Measurements from ENCODE around the gene PDE8A. TPM values are rescaled to one million over a fixed set of nuclear protein-coding genes. Genes with fewer than 3 reads are reported as not detected.

Gene PDE8A
- total RNA-seq, 2 donors from 2014 or later, result 29.3 to 53.5 TPM

- ATAC-seq (no peak), DNase-seq (ENCODE audit: low spot score in 2 of 2) (no peak)
- Mint-ChIP-seq H3K27ac (no peak overlapping the region), H3K9me3 (no peaks in the 10 kb centered on the region), H3K36me3 (no peaks in the 10 kb centered on the region)
Observed at GRCh38 chr15:85031086-85031943, 49.7 kb downstream of the PDE8A start.

- no peak overlapping the region for H3K27ac Mint-ChIP-seq
- DNase-seq (ENCODE audit: low spot score in 2 of 2), result no peak
- no peaks in the 10 kb centered on the region for H3K9me3 Mint-ChIP-seq
- no peak for ATAC-seq
- no peaks in the 10 kb centered on the region for H3K36me3 Mint-ChIP-seq
Observed at GRCh38 chr15:85031944-85032558, 50.4 kb downstream of the PDE8A start.

DNA sequence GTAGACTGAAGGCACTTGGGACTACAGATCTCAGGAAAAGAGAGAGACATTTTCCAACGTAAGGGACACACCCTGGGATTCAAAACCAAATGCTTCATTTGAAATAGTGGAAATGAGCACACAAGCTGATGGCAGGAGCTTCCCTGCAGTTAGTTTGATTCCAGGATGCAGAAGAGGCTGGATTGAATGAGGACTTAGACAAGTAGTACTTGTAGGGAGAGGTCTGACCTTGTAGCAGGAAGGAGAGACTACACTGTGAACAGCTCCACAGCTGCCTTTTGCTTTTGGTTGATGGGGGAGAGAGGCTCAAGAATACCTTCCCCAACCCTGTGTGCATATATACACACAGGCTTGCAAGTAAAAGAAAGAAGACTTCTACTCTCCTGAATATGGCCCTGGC lies 51.5 kb downstream of the PDE8A start:
- no peaks in the 10 kb centered on the region for H3K36me3 Mint-ChIP-seq
- ATAC-seq, result no peak
- no peak for DNase-seq (ENCODE audit: low spot score in 2 of 2)

GRCh38 chr15:85034276-85034675 lies 52.6 kb downstream of the PDE8A start:
- ATAC-seq, result no peak
- no peaks in the 10 kb centered on the region for H3K9me3 Mint-ChIP-seq
- H3K36me3 Mint-ChIP-seq, result no peaks in the 10 kb centered on the region
- no peak for DNase-seq (ENCODE audit: low spot score in 2 of 2)
- no peak overlapping the region for H3K27ac Mint-ChIP-seq

More for the DNA sequence above, 51.5 kb downstream of the PDE8A start:
- no peaks in the 10 kb centered on the region for H3K9me3 Mint-ChIP-seq
- no peak overlapping the region for H3K27ac Mint-ChIP-seq

GRCh38 chr15:85035980-85036379 lies 54.3 kb downstream of the PDE8A start:
- no peaks in the 10 kb centered on the region for H3K9me3 Mint-ChIP-seq
- ATAC-seq, result no peak
- H3K36me3 Mint-ChIP-seq, result no peaks in the 10 kb centered on the region
- H3K27ac Mint-ChIP-seq, result no peak overlapping the region
- no peak for DNase-seq (ENCODE audit: low spot score in 2 of 2)

- no peak for ATAC-seq
- no peak overlapping the region for H3K27ac Mint-ChIP-seq
- DNase-seq (ENCODE audit: low spot score in 2 of 2), result no peak
- H3K36me3 Mint-ChIP-seq, result no peaks in the 10 kb centered on the region
- H3K9me3 Mint-ChIP-seq, result no peaks in the 10 kb centered on the region
Observed at GRCh38 chr15:85036716-85037115, 55.1 kb downstream of the PDE8A start.

GRCh38 chr15:85037641-85038040 lies 56.0 kb downstream of the PDE8A start:
- Mint-ChIP-seq H3K9me3 (no peaks in the 10 kb centered on the region), H3K27ac (no peak overlapping the region), H3K36me3 (no peaks in the 10 kb centered on the region)
- no peak for DNase-seq (ENCODE audit: low spot score in 2 of 2)
- ATAC-seq, result no peak

DNA sequence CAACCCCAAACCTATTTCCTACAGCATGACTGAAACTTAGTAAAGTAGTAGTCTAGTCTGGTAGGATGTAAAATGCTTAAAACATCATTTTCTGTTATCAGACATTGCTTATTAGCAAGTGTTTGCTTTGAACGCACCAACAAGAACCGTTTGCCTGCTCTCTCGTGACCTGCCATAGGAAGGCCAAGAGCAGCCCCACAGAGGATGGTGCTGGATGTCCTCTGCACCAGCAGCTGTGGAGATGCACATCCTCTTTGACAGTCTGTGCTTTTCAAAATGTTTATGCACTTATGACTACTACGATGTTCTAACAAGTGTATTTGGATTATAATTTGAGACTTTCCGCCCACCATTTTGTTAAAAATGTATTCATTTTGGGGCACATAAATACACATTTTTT lies 59.6 kb downstream of the PDE8A start:
- ATAC-seq (no peak), DNase-seq (ENCODE audit: low spot score in 2 of 2) (no peak)
- H3K36me3 Mint-ChIP-seq, result no peaks in the 10 kb centered on the region
- no peaks in the 10 kb centered on the region for H3K9me3 Mint-ChIP-seq
- no peak overlapping the region for H3K27ac Mint-ChIP-seq

DNA sequence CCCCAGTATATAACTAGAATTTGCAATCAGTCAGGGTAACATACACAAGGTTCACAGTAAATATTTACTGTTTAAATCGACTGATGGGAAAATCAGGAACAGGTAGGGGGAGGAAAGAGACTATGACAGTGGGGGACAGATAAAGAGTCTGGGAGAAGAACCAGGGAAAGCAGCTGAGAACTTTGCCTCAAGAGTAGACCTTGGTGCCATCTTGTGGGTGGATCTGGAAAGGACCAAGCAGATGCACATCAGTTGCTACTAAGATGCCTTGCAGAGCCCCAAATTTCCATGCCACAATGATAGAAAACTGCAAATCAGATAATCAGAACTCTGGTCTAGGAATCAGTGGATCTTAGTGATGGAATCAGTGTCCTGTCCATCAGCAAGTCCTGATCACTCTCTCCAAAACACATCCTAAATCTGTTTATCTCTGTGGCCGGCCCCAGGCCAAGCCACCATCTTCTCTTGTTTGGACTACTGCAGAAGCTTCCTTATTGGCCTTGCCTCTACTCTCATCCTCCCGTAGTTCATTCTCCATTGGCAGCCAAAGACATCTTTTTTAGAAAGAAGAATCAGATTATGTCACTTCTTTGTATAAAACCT lies 62.7 kb downstream of the PDE8A start:
- Mint-ChIP-seq H3K36me3 (no peaks in the 10 kb centered on the region), H3K9me3 (no peaks in the 10 kb centered on the region), H3K27ac (no peak overlapping the region)
- ATAC-seq (peak; percentile 36 to 64), DNase-seq (ENCODE audit: low spot score in 2 of 2) (peak in 1 of 2 donors; percentile 23)

GRCh38 chr15:85044894-85045293 lies 63.2 kb downstream of the PDE8A start:
- no peak for ATAC-seq
- Mint-ChIP-seq H3K9me3 (no peaks in the 10 kb centered on the region), H3K27ac (peak overlapping the region in 1 of 2 donors; percentile 17), H3K36me3 (no peaks in the 10 kb centered on the region)
- no peak for DNase-seq (ENCODE audit: low spot score in 2 of 2)

GRCh38 chr15:85045615-85046014 lies 64.0 kb downstream of the PDE8A start:
- no peak for ATAC-seq
- no peak for DNase-seq (ENCODE audit: low spot score in 2 of 2)
- H3K36me3 Mint-ChIP-seq, result no peaks in the 10 kb centered on the region
- H3K9me3 Mint-ChIP-seq, result no peaks in the 10 kb centered on the region
- no peak overlapping the region for H3K27ac Mint-ChIP-seq

DNA sequence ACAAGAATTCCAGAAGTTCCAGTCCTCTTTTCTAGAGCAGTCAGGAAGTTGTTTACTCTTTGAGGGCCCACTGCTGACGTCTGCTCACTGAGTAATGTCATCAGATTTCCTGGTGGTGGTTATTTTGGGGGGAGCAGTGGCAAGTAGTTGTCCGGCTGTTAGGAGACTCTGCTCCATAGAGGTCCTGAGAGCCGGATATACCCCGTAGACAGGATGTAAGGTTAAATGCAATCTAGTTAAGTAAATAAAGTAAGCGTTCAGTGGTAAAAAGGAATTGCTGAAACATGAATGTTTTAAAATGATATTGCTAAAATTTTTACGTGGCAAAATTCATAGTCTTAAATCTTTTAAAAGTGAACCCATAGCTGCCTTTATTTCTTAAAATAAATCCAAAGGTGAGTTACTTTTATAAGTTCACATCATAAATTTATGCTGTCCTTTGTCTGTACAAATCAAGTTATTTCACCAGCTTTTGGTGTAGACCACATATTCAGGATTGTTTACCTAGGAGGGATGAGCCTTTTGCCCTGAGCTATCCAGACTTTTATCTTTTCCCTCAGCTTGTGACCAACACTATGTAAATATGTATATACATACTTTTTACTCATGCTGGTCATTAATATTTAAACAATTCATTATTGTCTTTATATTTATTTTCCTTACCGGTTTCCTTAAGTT lies 65.8 kb downstream of the PDE8A start:
- Mint-ChIP-seq H3K36me3 (no peaks in the 10 kb centered on the region), H3K9me3 (no peaks in the 10 kb centered on the region), H3K27ac (no peak overlapping the region)
- ATAC-seq, result no peak
- DNase-seq (ENCODE audit: low spot score in 2 of 2), result no peak

GRCh38 chr15:85048430-85048829 lies 66.8 kb downstream of the PDE8A start:
- no peak overlapping the region for H3K27ac Mint-ChIP-seq
- DNase-seq (ENCODE audit: low spot score in 2 of 2), result no peak

GRCh38 chr15:85049805-85050204 lies 68.1 kb downstream of the PDE8A start:
- Mint-ChIP-seq H3K36me3 (peaks cover 3 to 8% of the 10 kb centered on the region in 2 donors), H3K27ac (no peak overlapping the region), H3K9me3 (peaks cover 3% of the 10 kb centered on the region in 2 donors)
- DNase-seq (ENCODE audit: low spot score in 2 of 2) (no peak), ATAC-seq (peak in 1 of 2 donors; percentile 35)

More at GRCh38 chr15:85048430-85048829, 66.8 kb downstream of the PDE8A start:
- H3K9me3 Mint-ChIP-seq, result no peaks in the 10 kb centered on the region
- H3K36me3 Mint-ChIP-seq, result no peaks in the 10 kb centered on the region
- ATAC-seq, result no peak

- DNase-seq (ENCODE audit: low spot score in 2 of 2) (no peak), ATAC-seq (no peak)
- Mint-ChIP-seq H3K36me3 (peaks cover 39 to 47% of the 10 kb centered on the region in 2 donors), H3K27ac (no peak overlapping the region), H3K9me3 (peaks cover 27 to 28% of the 10 kb centered on the region in 2 donors)
Observed at GRCh38 chr15:85059734-85060133, 78.1 kb downstream of the PDE8A start.

GRCh38 chr15:85062560-85062959 lies 80.9 kb downstream of the PDE8A start:
- DNase-seq (ENCODE audit: low spot score in 2 of 2), result no peak
- no peak for ATAC-seq
- peaks cover 18% of the 10 kb centered on the region in 2 donors for H3K9me3 Mint-ChIP-seq
- H3K36me3 Mint-ChIP-seq, result peaks cover 23 to 31% of the 10 kb centered on the region in 2 donors
- no peak overlapping the region for H3K27ac Mint-ChIP-seq

GRCh38 chr15:85063088-85063487 lies 81.4 kb downstream of the PDE8A start:
- H3K9me3 Mint-ChIP-seq, result peaks cover 13 to 18% of the 10 kb centered on the region in 2 donors
- DNase-seq (ENCODE audit: low spot score in 2 of 2) (no peak), ATAC-seq (no peak)
- peaks cover 23 to 26% of the 10 kb centered on the region in 2 donors for H3K36me3 Mint-ChIP-seq
- H3K27ac Mint-ChIP-seq, result peak overlapping the region in 1 of 2 donors; percentile 63
